Testis (tissue), 2 donors: Measurements from ENCODE around the gene CAMSAP3.

Experiments
- CTCF ChIP-seq, 3 experiments: fragments of 450-650 bp in 2 of 3; fragments of 200-600 bp in 1 of 3; sonication (generic) in 1 of 3; IDR thresholded peaks; one replicate each; pipeline ENCODE4 v1.5.1; 2016 to 2019; ENCODE audit warnings: antibody characterized with exemption in 3 of 3, mild to moderate bottlenecking in 2 of 3, moderate library complexity in 1 of 3
- POLR2A ChIP-seq: fragments of 450-650 bp; IDR thresholded peaks from one replicate; pipeline ENCODE4 v1.6.1; 2017; ENCODE audit warnings: antibody characterized with exemption, mild to moderate bottlenecking, moderate library complexity

GRCh38 chr19:7642295-7643030 lies 46.8 kb downstream of the CAMSAP3 start:
- TF ChIP-seq CTCF (IDR thresholded peaks at IDR 0.05) (no peak), POLR2A (no peak)
